Gastrocnemius medialis (tissue), 4 donors: ENCODE results near the gene SLC45A2.

Source experiments
- POLR2A ChIP-seq, 2 donors: fragments of 450-650 bp; IDR thresholded peaks; one replicate each; pipeline ENCODE4 v1.6.1; 2017; ENCODE audit warnings: antibody characterized with exemption in 2 of 2, mild to moderate bottlenecking in 2 of 2, moderate library complexity in 2 of 2
- TF ChIP-seq, protein P1 (sequence below), 5 experiments: fragments of 450-650 bp in 3 of 5; fragments of 200-600 bp in 2 of 5; sonication (generic) in 2 of 5; IDR thresholded peaks in 4 of 5; conservative IDR thresholded peaks in 1 of 5; 1 replicate in 4 of 5; 2 replicates in 1 of 5; pipeline ENCODE4 v1.5.1; 2016 to 2019; ENCODE audit warnings: antibody characterized with exemption in 5 of 5, mild to moderate bottlenecking in 3 of 5, moderate library complexity in 3 of 5

DNA sequence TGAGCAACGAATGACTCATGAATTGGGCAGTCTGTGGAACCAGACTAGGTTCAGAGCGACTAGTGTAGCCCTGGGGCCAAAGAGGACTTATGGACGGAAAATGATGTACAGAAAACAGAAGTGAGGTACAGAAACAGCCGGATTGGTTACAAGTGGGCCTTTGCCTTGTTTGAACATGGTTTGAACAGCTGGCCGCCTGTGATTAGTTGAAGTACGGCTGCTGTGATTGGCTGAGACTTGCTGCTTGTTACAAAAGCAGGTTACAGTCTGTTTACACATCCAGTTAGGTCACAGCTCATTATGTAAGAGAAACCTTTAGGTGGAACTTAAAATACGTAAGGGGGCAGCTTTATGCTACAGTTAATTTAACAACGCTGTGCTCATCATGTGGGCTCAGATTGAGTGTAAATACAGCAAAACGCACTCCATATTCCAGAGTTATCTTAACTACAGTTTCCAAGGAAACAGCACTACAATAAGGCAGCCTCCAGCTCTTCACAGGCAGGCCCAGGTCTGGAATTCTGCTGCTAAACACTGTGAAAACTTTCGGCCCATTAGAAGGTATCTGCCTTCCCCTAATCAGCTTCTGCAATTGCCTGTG lies 16.8 kb upstream of the SLC45A2 start:
- TF ChIP-seq, protein P1, sequence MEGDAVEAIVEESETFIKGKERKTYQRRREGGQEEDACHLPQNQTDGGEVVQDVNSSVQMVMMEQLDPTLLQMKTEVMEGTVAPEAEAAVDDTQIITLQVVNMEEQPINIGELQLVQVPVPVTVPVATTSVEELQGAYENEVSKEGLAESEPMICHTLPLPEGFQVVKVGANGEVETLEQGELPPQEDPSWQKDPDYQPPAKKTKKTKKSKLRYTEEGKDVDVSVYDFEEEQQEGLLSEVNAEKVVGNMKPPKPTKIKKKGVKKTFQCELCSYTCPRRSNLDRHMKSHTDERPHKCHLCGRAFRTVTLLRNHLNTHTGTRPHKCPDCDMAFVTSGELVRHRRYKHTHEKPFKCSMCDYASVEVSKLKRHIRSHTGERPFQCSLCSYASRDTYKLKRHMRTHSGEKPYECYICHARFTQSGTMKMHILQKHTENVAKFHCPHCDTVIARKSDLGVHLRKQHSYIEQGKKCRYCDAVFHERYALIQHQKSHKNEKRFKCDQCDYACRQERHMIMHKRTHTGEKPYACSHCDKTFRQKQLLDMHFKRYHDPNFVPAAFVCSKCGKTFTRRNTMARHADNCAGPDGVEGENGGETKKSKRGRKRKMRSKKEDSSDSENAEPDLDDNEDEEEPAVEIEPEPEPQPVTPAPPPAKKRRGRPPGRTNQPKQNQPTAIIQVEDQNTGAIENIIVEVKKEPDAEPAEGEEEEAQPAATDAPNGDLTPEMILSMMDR (IDR thresholded peaks at IDR 0.05 in 4 of 5, conservative IDR thresholded peaks at IDR 0.05 in 1 of 5), result no peak
- no peak for TF ChIP-seq POLR2A (IDR thresholded peaks at IDR 0.05)
